ENCODE results near the gene CCT2. TPM values are rescaled to one million over a fixed set of nuclear protein-coding genes. Genes with fewer than 3 reads are reported as not detected.

CCT2 gene
- total RNA-seq, 1 experiment from 2014 or later, result 270 TPM

- Histone ChIP-seq H3K4me1 (ENCODE audit: control insufficient read depth, insufficient read depth, low read length) (no peaks in the 10 kb centered on the region), H3K36me3 (ENCODE audit: control insufficient read depth, insufficient read depth, low read length) (no peaks in the 10 kb centered on the region), H3K27ac (ENCODE audit: low read length) (no peak overlapping the region), H3K27me3 (ENCODE audit: control insufficient read depth, insufficient read depth, low read length) (no peaks in the 10 kb centered on the region; the same call in none of the 2 replicates), H3K4me3 (ENCODE audit: low read depth in 2 of 2, low read length in 2 of 2) (no peak overlapping the region), H3K9me3 (ENCODE audit: control insufficient read depth, insufficient read depth, low read depth, low read length) (no peaks in the 10 kb centered on the region)
- no TSS peak for BruUV-seq (replicated peaks)
- in situ Hi-C loops (cut with HindIII; ENCODE audit: low pct_unique_long_range_greater_than_20kb, low sequenced_read_pairs) (no loop called here), intact Hi-C loops (cut with micrococcal nuclease; ENCODE audit: unreplicated experiment) (no loop called here)
- CTCF ChIA-PET, result no interaction called here
- ATAC-seq (no peak), DNase-seq (ENCODE audit: low read depth, low spot score) (no peak)
- TF ChIP-seq REST (IDR thresholded peaks at IDR 0.05; ENCODE audit: insufficient read depth in 1 of 2, low read depth in 2 of 2, low read length in 1 of 2), result no peak
- TF ChIP-seq TCF7L2 (IDR thresholded peaks at IDR 0.05; ENCODE audit: low read depth, low read length), result no peak
- no peak for TF ChIP-seq POLR2AphosphoS5 (IDR thresholded peaks at IDR 0.05; ENCODE audit: low read depth, low read length)
- POLR2A ChIA-PET, result no interaction called here
Measured at GRCh38 chr12:69619050-69619449, 33.8 kb downstream of the CCT2 start.

GRCh38 chr12:69620077-69620476 lies 34.8 kb downstream of the CCT2 start:
- POLR2A ChIA-PET, result no interaction called here
- Histone ChIP-seq H3K4me3 (ENCODE audit: low read depth in 2 of 2, low read length in 2 of 2) (no peak overlapping the region), H3K4me1 (ENCODE audit: control insufficient read depth, insufficient read depth, low read length) (no peaks in the 10 kb centered on the region), H3K27ac (ENCODE audit: low read length) (no peak overlapping the region), H3K36me3 (ENCODE audit: control insufficient read depth, insufficient read depth, low read length) (no peaks in the 10 kb centered on the region), H3K27me3 (ENCODE audit: control insufficient read depth, insufficient read depth, low read length) (no peaks in the 10 kb centered on the region; the same call in none of the 2 replicates), H3K9me3 (ENCODE audit: control insufficient read depth, insufficient read depth, low read depth, low read length) (no peaks in the 10 kb centered on the region)
- DNase-seq (ENCODE audit: low read depth, low spot score), result no peak
- ATAC-seq, result no peak
- no TSS peak for BruUV-seq (replicated peaks)
- no peak for TF ChIP-seq TCF7L2 (IDR thresholded peaks at IDR 0.05; ENCODE audit: low read depth, low read length)
- intact Hi-C loops (cut with micrococcal nuclease; ENCODE audit: unreplicated experiment) (no loop called here), in situ Hi-C loops (cut with HindIII; ENCODE audit: low pct_unique_long_range_greater_than_20kb, low sequenced_read_pairs) (no loop called here)
- CTCF ChIA-PET, result no interaction called here

GRCh38 chr12:69620921-69621320 lies 35.7 kb downstream of the CCT2 start:
- DNase-seq (ENCODE audit: low read depth, low spot score) (no peak), ATAC-seq (no peak)
- CTCF ChIA-PET, result no interaction called here
- no peak overlapping the region for H3K27ac ChIP-seq (ENCODE audit: low read length)
- intact Hi-C loops (cut with micrococcal nuclease; ENCODE audit: unreplicated experiment) (no loop called here), in situ Hi-C loops (cut with HindIII; ENCODE audit: low pct_unique_long_range_greater_than_20kb, low sequenced_read_pairs) (no loop called here)
- no peaks in the 10 kb centered on the region for H3K36me3 ChIP-seq (ENCODE audit: control insufficient read depth, insufficient read depth, low read length)
- H3K4me3 ChIP-seq (ENCODE audit: low read depth in 2 of 2, low read length in 2 of 2), result no peak overlapping the region
- no peaks in the 10 kb centered on the region; the same call in none of the 2 replicates for H3K27me3 ChIP-seq (ENCODE audit: control insufficient read depth, insufficient read depth, low read length)
- POLR2A ChIA-PET, result no interaction called here
- TF ChIP-seq REST (IDR thresholded peaks at IDR 0.05; ENCODE audit: insufficient read depth in 1 of 2, low read depth in 2 of 2, low read length in 1 of 2) (no peak), SIN3A (IDR thresholded peaks at IDR 0.05; ENCODE audit: borderline replicate concordance, insufficient read depth, low read depth, low read length) (no peak), CTCF (IDR thresholded peaks at IDR 0.05) (no peak)
- BruUV-seq (replicated peaks), result no TSS peak
- H3K9me3 ChIP-seq (ENCODE audit: control insufficient read depth, insufficient read depth, low read depth, low read length), result no peaks in the 10 kb centered on the region
- no peaks in the 10 kb centered on the region for H3K4me1 ChIP-seq (ENCODE audit: control insufficient read depth, insufficient read depth, low read length)
